BE2C (cell line): ENCODE measurements around the gene LDB2.

Source experiments
- DNase-seq: peaks from one replicate; pipeline ENCODE4 v3.0.0-alpha.2; 2020
- H3K27me3 ChIP-seq: fragments of 250-450 bp; sonication (Bioruptor Pico); 2 replicates; pipeline ENCODE4 v1.5.1; 2020; ENCODE audit warnings: mild to moderate bottlenecking
- H3K36me3 ChIP-seq: fragments of 250-450 bp; sonication (Bioruptor Pico); 2 replicates; pipeline ENCODE4 v1.5.1; 2020; ENCODE audit warnings: mild to moderate bottlenecking
- H3K4me1 ChIP-seq: fragments of 250-450 bp; sonication (Bioruptor Pico); 2 replicates; pipeline ENCODE4 v1.5.1; 2020
- H3K4me3 ChIP-seq: 2 replicates; pipeline ENCODE4 v1.5.1; 2011; ENCODE audit warnings: low read depth, low read length
- H3K9me3 ChIP-seq: fragments of 250-450 bp; sonication (Bioruptor Pico); 2 replicates; pipeline ENCODE4 v1.5.1; 2020
- CTCF ChIP-seq: IDR thresholded peaks from 2 replicates; pipeline ENCODE4 v1.5.1; 2012; ENCODE audit warnings: mild to moderate bottlenecking, low read depth, low read length

Gene LDB2

GRCh38 chr4:16483540-16483939, 414.9 kb downstream of the LDB2 start:
- no peak for DNase-seq
- H3K4me1 ChIP-seq = no peaks in the 10 kb centered on the region
- no peaks in the 10 kb centered on the region for H3K27me3 ChIP-seq
- H3K9me3 ChIP-seq = no peaks in the 10 kb centered on the region
- no peak overlapping the region for H3K4me3 ChIP-seq
- TF ChIP-seq CTCF = no peak
- H3K36me3 ChIP-seq = no peaks in the 10 kb centered on the region

GRCh38 chr4:16480011-16480410, 418.4 kb downstream of the LDB2 start:
- Histone ChIP-seq H3K4me1 (no peaks in the 10 kb centered on the region), H3K36me3 (no peaks in the 10 kb centered on the region), H3K9me3 (0 out of 2 replicates have a peak, but pooled peaks cover 2% of the 10 kb centered on the region), H3K4me3 (no peak overlapping the region), H3K27me3 (no peaks in the 10 kb centered on the region)
- TF ChIP-seq CTCF = no peak
- DNase-seq = no peak

- H3K4me3 ChIP-seq = no peak overlapping the region
- no peak for TF ChIP-seq CTCF
- no peak for DNase-seq
These were observed 425.9 kb downstream of the LDB2 start for GRCh38 chr4:16472537-16472936.

GRCh38 chr4:16467061-16467460, 431.4 kb downstream of the LDB2 start:
- H3K9me3 ChIP-seq = peaks cover 5% of the 10 kb centered on the region
- no peak for TF ChIP-seq CTCF
- H3K4me1 ChIP-seq = no peaks in the 10 kb centered on the region
- no peaks in the 10 kb centered on the region for H3K36me3 ChIP-seq
- no peaks in the 10 kb centered on the region for H3K27me3 ChIP-seq
- DNase-seq = no peak
- H3K4me3 ChIP-seq = no peak overlapping the region

More at GRCh38 chr4:16472537-16472936, 425.9 kb downstream of the LDB2 start:
- no peaks in the 10 kb centered on the region for H3K36me3 ChIP-seq
- H3K27me3 ChIP-seq = no peaks in the 10 kb centered on the region
- H3K9me3 ChIP-seq = peaks cover 5% of the 10 kb centered on the region
- no peaks in the 10 kb centered on the region for H3K4me1 ChIP-seq

- Histone ChIP-seq H3K36me3 (no peaks in the 10 kb centered on the region), H3K9me3 (peaks cover 5% of the 10 kb centered on the region), H3K27me3 (no peaks in the 10 kb centered on the region), H3K4me3 (no peak overlapping the region), H3K4me1 (no peaks in the 10 kb centered on the region)
- no peak for DNase-seq
- TF ChIP-seq CTCF = no peak
These were observed 431.9 kb downstream of the LDB2 start for GRCh38 chr4:16466581-16466980.

GRCh38 chr4:16464651-16465050, 433.8 kb downstream of the LDB2 start:
- H3K4me3 ChIP-seq = no peak overlapping the region

More at GRCh38 chr4:16464651-16465050, 433.8 kb downstream of the LDB2 start:
- Histone ChIP-seq H3K27me3 (no peaks in the 10 kb centered on the region), H3K4me1 (no peaks in the 10 kb centered on the region), H3K9me3 (peaks cover 5% of the 10 kb centered on the region), H3K36me3 (no peaks in the 10 kb centered on the region)
- no peak for TF ChIP-seq CTCF
- DNase-seq = no peak
